HEK293 (cell line): ENCODE measurements around the gene PRICKLE3.

Experiments
- CTCF ChIA-PET: fragments of 350-600 bp; formaldehyde crosslinking; extraction: SDS; loops from one replicate; lab custom pipeline; 2021; ENCODE audit warnings: antibody characterized with exemption; lab: Yijun Ruan, JAX
- POLR2A ChIA-PET: fragments of 300-600 bp; formaldehyde crosslinking; extraction: SDS; loops from one replicate; lab custom pipeline; 2020; ENCODE audit warnings: antibody characterized with exemption, inconsistent platforms; lab: Yijun Ruan, JAX
- H3K27ac ChIP-seq: fragments of 200-500 bp; sonication (Bioruptor generic); 2 replicates; pipeline ENCODE4 v1.5.1; 2014; ENCODE audit warnings: low read depth, low read length, control low read depth, inconsistent platforms; ENCODE audit errors: extremely low read depth
- H3K36me3 ChIP-seq, 2 experiments: fragments of 200-500 bp in 1 of 2; sonication (Bioruptor generic) in 1 of 2; 1 replicate in 1 of 2; 2 replicates in 1 of 2; pipeline ENCODE4 v1.5.1; 2014 to 2017; ENCODE audit warnings: inconsistent platforms in 2 of 2, low read length in 2 of 2; ENCODE audit not compliant: control insufficient read depth in 2 of 2, insufficient read depth in 1 of 2
- H3K4me1 ChIP-seq: fragments of 200-500 bp; sonication (Bioruptor generic); 2 replicates; pipeline ENCODE4 v1.5.1; 2014; ENCODE audit warnings: mild to moderate bottlenecking, low read length, inconsistent platforms; ENCODE audit not compliant: control insufficient read depth, insufficient read depth
- H3K4me3 ChIP-seq: 2 replicates; pipeline ENCODE4 v1.5.1; 2011; ENCODE audit warnings: low read depth, mild to moderate bottlenecking, control low read depth, low read length, moderate library complexity
- H3K9me3 ChIP-seq: fragments of 200-500 bp; sonication (Bioruptor generic); 2 replicates; pipeline ENCODE4 v1.5.1; 2014; ENCODE audit warnings: low read depth, low read length, inconsistent platforms; ENCODE audit not compliant: control insufficient read depth, insufficient read depth
- GLIS1 ChIP-seq: fragments of 450-650 bp; formaldehyde crosslinking; IDR thresholded peaks from 2 replicates; pipeline ENCODE4 v1.5.1; 2016; ENCODE audit warnings: missing biosample characterization, missing genetic modification characterization
- HOXA7 ChIP-seq: sonication (generic); formaldehyde crosslinking; IDR thresholded peaks from 2 replicates; pipeline ENCODE4 v1.8.1; 2022; ENCODE audit warnings: missing genetic modification reagents, borderline replicate concordance
- TRIM28 ChIP-seq: IDR thresholded peaks from 2 replicates; pipeline ENCODE4 v1.6.1; 2011; ENCODE audit warnings: low read length, control low read depth, borderline replicate concordance
- ZFP3 ChIP-seq: fragments of 450-650 bp; formaldehyde crosslinking; IDR thresholded peaks from 2 replicates; pipeline ENCODE4 v1.5.1; 2016; ENCODE audit warnings: low read depth, missing biosample characterization, missing genetic modification characterization
- ZNF121 ChIP-seq: fragments of 450-650 bp; formaldehyde crosslinking; IDR thresholded peaks from 2 replicates; pipeline ENCODE4 v1.5.1; 2016; ENCODE audit warnings: missing biosample characterization, missing genetic modification characterization
- ZNF138 ChIP-seq: fragments of 450-650 bp; formaldehyde crosslinking; IDR thresholded peaks from 2 replicates; pipeline ENCODE4 v1.5.1; 2016; ENCODE audit warnings: missing biosample characterization, missing genetic modification characterization, borderline replicate concordance
- ZNF16 ChIP-seq: fragments of 450-650 bp; formaldehyde crosslinking; IDR thresholded peaks from 2 replicates; pipeline ENCODE4 v1.5.1; 2016; ENCODE audit warnings: low read depth, missing biosample characterization, missing genetic modification characterization
- ZNF174 ChIP-seq: fragments of 450-650 bp; formaldehyde crosslinking; IDR thresholded peaks from 2 replicates; pipeline ENCODE4 v1.5.0; 2017; ENCODE audit warnings: missing biosample characterization, mild to moderate bottlenecking, missing genetic modification characterization
- ZNF223 ChIP-seq: fragments of 450-650 bp; formaldehyde crosslinking; IDR thresholded peaks from 2 replicates; pipeline ENCODE4 v1.5.1; 2016; ENCODE audit warnings: missing biosample characterization, missing genetic modification characterization
- ZNF23 ChIP-seq: fragments of 450-650 bp; formaldehyde crosslinking; IDR thresholded peaks from 2 replicates; pipeline ENCODE4 v1.5.1; 2016; ENCODE audit warnings: missing biosample characterization, missing genetic modification characterization, borderline replicate concordance
- ZNF37A ChIP-seq: fragments of 450-650 bp; IDR thresholded peaks from 2 replicates; pipeline ENCODE4 v1.5.1; 2018; ENCODE audit warnings: missing biosample characterization, missing genetic modification characterization
- ZNF423 ChIP-seq: fragments of 450-650 bp; formaldehyde crosslinking; IDR thresholded peaks from 2 replicates; pipeline ENCODE4 v1.5.1; 2016; ENCODE audit warnings: missing biosample characterization, missing genetic modification characterization
- ZNF558 ChIP-seq: fragments of 450-650 bp; formaldehyde crosslinking; IDR thresholded peaks from 2 replicates; pipeline ENCODE4 v1.5.1; 2016; ENCODE audit warnings: missing biosample characterization, missing genetic modification characterization
- ZNF600 ChIP-seq: fragments of 450-650 bp; formaldehyde crosslinking; IDR thresholded peaks from 2 replicates; pipeline ENCODE4 v1.5.1; 2016; ENCODE audit warnings: missing biosample characterization, missing genetic modification characterization
- ZNF660 ChIP-seq: fragments of 450-650 bp; IDR thresholded peaks from 2 replicates; pipeline ENCODE4 v1.5.1; 2018; ENCODE audit warnings: missing biosample characterization, mild to moderate bottlenecking, missing genetic modification characterization
- ZNF664 ChIP-seq: fragments of 450-650 bp; formaldehyde crosslinking; IDR thresholded peaks from 2 replicates; pipeline ENCODE4 v1.5.1; 2016; ENCODE audit warnings: missing biosample characterization, missing genetic modification characterization
- ZNF76 ChIP-seq: fragments of 450-650 bp; formaldehyde crosslinking; IDR thresholded peaks from 2 replicates; pipeline ENCODE4; 2016; ENCODE audit warnings: low read depth, missing biosample characterization, missing genetic modification characterization, borderline replicate concordance
- ZNF768 ChIP-seq: fragments of 450-650 bp; formaldehyde crosslinking; IDR thresholded peaks from 2 replicates; pipeline ENCODE4 v1.5.1; 2018; ENCODE audit warnings: missing biosample characterization, mild to moderate bottlenecking, missing genetic modification characterization
- ZNF777 ChIP-seq: fragments of 450-650 bp; formaldehyde crosslinking; IDR thresholded peaks from 2 replicates; pipeline ENCODE4 v1.5.1; 2017; ENCODE audit warnings: missing biosample characterization, missing genetic modification characterization, borderline replicate concordance
- ZNF785 ChIP-seq: fragments of 450-650 bp; formaldehyde crosslinking; IDR thresholded peaks from 2 replicates; pipeline ENCODE4 v1.5.1; 2016; ENCODE audit warnings: missing biosample characterization, missing genetic modification characterization
- ZSCAN23 ChIP-seq: fragments of 450-650 bp; formaldehyde crosslinking; IDR thresholded peaks from 2 replicates; pipeline ENCODE4 v1.5.1; 2016; ENCODE audit warnings: missing biosample characterization, missing genetic modification characterization
- TF ChIP-seq, protein P1 (sequence below): IDR thresholded peaks from 2 replicates; pipeline ENCODE4 v1.6.1; 2011; ENCODE audit warnings: mild to moderate bottlenecking, low read depth, low read length, borderline replicate concordance
- TF ChIP-seq, protein P2 (sequence below): fragments of 450-650 bp; formaldehyde crosslinking; IDR thresholded peaks from 2 replicates; pipeline ENCODE4 v1.5.1; 2016; ENCODE audit warnings: missing biosample characterization, missing genetic modification characterization
- TF ChIP-seq, protein P3 (sequence below): fragments of 450-650 bp; formaldehyde crosslinking; IDR thresholded peaks from 2 replicates; pipeline ENCODE4 v1.5.1; 2016; ENCODE audit warnings: missing biosample characterization, missing genetic modification characterization
- TF ChIP-seq, protein P4 (sequence below): fragments of 450-650 bp; formaldehyde crosslinking; IDR thresholded peaks from 2 replicates; pipeline ENCODE4 v1.5.1; 2016; ENCODE audit warnings: missing biosample characterization, missing genetic modification characterization
- TF ChIP-seq, protein P5 (sequence below): fragments of 450-650 bp; formaldehyde crosslinking; IDR thresholded peaks from 2 replicates; pipeline ENCODE4 v1.5.1; 2016; ENCODE audit warnings: missing biosample characterization, missing genetic modification characterization, borderline replicate concordance

The PRICKLE3 gene

DNA sequence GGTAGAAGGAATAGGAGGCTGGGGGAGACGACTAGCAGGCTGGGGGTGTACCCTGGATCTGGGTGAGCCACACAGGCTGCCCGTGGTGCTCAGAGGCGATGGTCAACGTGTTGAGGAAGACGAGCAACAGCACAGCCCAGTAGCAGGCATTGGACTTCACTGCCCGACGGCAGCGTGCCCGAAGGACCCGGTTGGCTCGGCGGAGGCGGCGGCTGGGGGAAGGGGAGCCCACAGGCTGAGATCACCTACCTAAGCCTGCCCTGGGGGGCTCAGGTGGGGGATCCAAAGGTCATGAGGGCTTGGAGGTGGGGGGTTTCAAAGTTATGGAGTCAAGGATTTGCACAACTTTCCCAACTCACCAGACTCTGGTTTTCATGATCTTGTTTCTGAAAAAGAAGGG is 39.7 kb upstream of the PRICKLE3 start (continued):
- TF ChIP-seq, protein P1, sequence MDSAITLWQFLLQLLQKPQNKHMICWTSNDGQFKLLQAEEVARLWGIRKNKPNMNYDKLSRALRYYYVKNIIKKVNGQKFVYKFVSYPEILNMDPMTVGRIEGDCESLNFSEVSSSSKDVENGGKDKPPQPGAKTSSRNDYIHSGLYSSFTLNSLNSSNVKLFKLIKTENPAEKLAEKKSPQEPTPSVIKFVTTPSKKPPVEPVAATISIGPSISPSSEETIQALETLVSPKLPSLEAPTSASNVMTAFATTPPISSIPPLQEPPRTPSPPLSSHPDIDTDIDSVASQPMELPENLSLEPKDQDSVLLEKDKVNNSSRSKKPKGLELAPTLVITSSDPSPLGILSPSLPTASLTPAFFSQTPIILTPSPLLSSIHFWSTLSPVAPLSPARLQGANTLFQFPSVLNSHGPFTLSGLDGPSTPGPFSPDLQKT: no peak
- TF ChIP-seq, protein P2, sequence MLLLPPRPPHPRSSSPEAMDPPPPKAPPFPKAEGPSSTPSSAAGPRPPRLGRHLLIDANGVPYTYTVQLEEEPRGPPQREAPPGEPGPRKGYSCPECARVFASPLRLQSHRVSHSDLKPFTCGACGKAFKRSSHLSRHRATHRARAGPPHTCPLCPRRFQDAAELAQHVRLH (tag by site-specific recombination): no peak
- no peak for TF ChIP-seq ZNF777 (tag by site-specific recombination)
- TF ChIP-seq ZNF37A (tag by site-specific recombination): no peak
- no peak for TF ChIP-seq ZNF223 (tag by site-specific recombination)

DNA sequence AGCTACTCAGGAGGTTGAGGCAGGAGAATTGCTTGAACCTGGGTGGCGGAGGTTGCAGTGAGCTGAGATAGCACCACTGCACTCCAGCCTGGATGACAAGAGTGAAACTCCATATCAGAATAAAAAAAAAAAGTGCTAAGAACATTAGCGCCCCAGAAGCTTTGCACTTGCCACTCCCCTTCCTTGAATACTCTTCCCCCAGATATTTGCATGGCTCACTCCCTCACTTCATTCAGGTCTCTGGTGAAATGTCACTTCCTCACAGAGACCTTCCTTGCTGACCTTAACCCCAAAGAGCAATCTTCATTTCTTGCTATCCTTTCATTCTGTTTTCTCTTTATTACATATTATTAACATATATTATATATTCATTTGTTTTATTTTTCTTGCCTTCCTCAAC is 35.7 kb upstream of the PRICKLE3 start:
- POLR2A ChIA-PET: no interaction called here
- no peak overlapping the region for H3K4me3 ChIP-seq
- no peaks in the 10 kb centered on the region for H3K36me3 ChIP-seq
- H3K9me3 ChIP-seq: no peaks in the 10 kb centered on the region
- CTCF ChIA-PET: no interaction called here
- H3K27ac ChIP-seq: no peak overlapping the region
- H3K4me1 ChIP-seq: no peaks in the 10 kb centered on the region
- TF ChIP-seq ZNF768 (tag by site-specific recombination): no peak
- TF ChIP-seq ZNF660 (tag by site-specific recombination): no peak
- TF ChIP-seq, protein P3, sequence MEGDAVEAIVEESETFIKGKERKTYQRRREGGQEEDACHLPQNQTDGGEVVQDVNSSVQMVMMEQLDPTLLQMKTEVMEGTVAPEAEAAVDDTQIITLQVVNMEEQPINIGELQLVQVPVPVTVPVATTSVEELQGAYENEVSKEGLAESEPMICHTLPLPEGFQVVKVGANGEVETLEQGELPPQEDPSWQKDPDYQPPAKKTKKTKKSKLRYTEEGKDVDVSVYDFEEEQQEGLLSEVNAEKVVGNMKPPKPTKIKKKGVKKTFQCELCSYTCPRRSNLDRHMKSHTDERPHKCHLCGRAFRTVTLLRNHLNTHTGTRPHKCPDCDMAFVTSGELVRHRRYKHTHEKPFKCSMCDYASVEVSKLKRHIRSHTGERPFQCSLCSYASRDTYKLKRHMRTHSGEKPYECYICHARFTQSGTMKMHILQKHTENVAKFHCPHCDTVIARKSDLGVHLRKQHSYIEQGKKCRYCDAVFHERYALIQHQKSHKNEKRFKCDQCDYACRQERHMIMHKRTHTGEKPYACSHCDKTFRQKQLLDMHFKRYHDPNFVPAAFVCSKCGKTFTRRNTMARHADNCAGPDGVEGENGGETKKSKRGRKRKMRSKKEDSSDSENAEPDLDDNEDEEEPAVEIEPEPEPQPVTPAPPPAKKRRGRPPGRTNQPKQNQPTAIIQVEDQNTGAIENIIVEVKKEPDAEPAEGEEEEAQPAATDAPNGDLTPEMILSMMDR (tag by site-specific recombination): no peak
- TF ChIP-seq GLIS1 (tag by site-specific recombination): no peak
- no peak for TF ChIP-seq ZNF785 (tag by site-specific recombination)
- no peak for TF ChIP-seq ZNF16 (tag by site-specific recombination)
- TF ChIP-seq, protein P4, sequence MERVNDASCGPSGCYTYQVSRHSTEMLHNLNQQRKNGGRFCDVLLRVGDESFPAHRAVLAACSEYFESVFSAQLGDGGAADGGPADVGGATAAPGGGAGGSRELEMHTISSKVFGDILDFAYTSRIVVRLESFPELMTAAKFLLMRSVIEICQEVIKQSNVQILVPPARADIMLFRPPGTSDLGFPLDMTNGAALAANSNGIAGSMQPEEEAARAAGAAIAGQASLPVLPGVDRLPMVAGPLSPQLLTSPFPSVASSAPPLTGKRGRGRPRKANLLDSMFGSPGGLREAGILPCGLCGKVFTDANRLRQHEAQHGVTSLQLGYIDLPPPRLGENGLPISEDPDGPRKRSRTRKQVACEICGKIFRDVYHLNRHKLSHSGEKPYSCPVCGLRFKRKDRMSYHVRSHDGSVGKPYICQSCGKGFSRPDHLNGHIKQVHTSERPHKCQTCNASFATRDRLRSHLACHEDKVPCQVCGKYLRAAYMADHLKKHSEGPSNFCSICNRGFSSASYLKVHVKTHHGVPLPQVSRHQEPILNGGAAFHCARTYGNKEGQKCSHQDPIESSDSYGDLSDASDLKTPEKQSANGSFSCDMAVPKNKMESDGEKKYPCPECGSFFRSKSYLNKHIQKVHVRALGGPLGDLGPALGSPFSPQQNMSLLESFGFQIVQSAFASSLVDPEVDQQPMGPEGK (tag by site-specific recombination): no peak
- TF ChIP-seq ZFP3: no peak
- no peak for TF ChIP-seq ZNF76
- TF ChIP-seq, all 188 proteins: peak for 0

DNA sequence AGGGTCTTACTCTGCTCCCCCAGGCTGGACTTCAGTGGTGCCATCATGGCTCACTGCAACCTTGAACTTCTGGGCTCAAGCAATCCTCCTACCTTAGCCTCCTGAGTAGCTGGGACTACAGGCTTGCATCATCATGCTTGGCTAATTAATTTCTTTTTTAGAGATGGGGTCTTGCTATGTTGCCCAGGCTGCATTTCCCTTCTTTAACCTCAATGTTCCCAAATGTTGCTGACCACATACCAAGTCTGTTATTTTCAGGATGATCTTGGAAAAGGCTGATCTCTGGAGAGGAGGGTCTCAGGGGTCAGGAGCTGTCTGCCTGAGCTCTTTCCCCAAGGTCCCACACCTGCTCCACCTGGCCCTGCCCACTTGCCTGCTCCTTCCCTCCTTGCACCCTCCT is 33.9 kb upstream of the PRICKLE3 start:
- Histone ChIP-seq H3K9me3 (no peaks in the 10 kb centered on the region), H3K4me3 (no peak overlapping the region), H3K4me1 (no peaks in the 10 kb centered on the region), H3K27ac (no peak overlapping the region), H3K36me3 (no peaks in the 10 kb centered on the region)
- peak; percentile 80 for TF ChIP-seq ZNF121 (tag by site-specific recombination)
- TF ChIP-seq ZNF664: no peak
- ChIA-PET POLR2A (no interaction called here), CTCF (no interaction called here)

DNA sequence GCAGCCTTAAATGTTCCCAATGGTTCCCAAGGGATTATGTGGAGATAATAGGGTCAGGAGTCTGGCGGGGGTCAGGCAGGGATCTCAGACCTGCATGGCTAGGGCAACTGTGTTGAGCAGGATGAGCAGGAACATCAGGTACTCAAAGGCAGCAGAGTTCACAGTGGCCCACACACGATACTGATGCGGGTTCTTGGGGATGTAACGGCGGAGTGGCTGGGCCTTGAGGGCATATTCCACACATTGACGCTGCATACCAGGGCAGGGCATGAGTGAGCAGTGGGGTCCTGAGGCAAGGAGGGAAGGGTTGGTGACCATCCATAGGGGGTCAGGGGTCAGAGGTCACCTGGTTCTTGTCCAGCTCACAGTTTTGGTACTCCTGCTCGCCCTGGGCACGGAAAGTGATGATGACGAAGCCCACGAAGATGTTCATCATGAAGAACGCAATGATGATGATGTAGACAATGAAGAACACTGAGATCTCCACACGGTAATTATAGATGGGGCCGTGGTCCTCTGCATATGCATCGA is 28.9 kb upstream of the PRICKLE3 start:
- no peaks in the 10 kb centered on the region for H3K9me3 ChIP-seq
- no peak overlapping the region for H3K27ac ChIP-seq
- no peak overlapping the region for H3K4me3 ChIP-seq
- no peaks in the 10 kb centered on the region for H3K36me3 ChIP-seq
- ChIA-PET CTCF (no interaction called here), POLR2A (no interaction called here)
- H3K4me1 ChIP-seq: no peaks in the 10 kb centered on the region
- no peak for TF ChIP-seq ZNF600 (tag by site-specific recombination)
- no peak for TF ChIP-seq ZSCAN23 (tag by site-specific recombination)
- TF ChIP-seq ZNF138: no peak
- no peak for TF ChIP-seq TRIM28
- TF ChIP-seq, protein P5, sequence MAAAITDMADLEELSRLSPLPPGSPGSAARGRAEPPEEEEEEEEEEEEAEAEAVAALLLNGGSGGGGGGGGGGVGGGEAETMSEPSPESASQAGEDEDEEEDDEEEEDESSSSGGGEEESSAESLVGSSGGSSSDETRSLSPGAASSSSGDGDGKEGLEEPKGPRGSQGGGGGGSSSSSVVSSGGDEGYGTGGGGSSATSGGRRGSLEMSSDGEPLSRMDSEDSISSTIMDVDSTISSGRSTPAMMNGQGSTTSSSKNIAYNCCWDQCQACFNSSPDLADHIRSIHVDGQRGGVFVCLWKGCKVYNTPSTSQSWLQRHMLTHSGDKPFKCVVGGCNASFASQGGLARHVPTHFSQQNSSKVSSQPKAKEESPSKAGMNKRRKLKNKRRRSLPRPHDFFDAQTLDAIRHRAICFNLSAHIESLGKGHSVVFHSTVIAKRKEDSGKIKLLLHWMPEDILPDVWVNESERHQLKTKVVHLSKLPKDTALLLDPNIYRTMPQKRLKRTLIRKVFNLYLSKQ (tag by site-specific recombination): no peak
- no peak for TF ChIP-seq ZNF23 (tag by site-specific recombination)
- no peak for TF ChIP-seq ZNF423 (tag by site-specific recombination)
- no peak for TF ChIP-seq ZNF558 (tag by site-specific recombination)
- TF ChIP-seq ZNF174 (tag by site-specific recombination): no peak
- TF ChIP-seq HOXA7: no peak
- no peak for TF ChIP-seq GLIS1 (tag by site-specific recombination)
